Fibroblast of pulmonary artery (primary cell): ENCODE measurements around the gene USP17L21.
"Not testable (repeated sequence)": the region's sequence is repeated elsewhere in the genome, so short reads cannot be mapped to it uniquely, and the experiment has no call there.

ENCODE experiments used
- DNase-seq: peaks from one replicate; pipeline ENCODE4 v3.0.0-alpha.2; 2010; ENCODE audit warnings: low read depth
- H3K4me3 ChIP-seq: replicated peaks from 2 replicates; pipeline ENCODE4 v1.5.1; 2011; ENCODE audit warnings: low read depth, mild to moderate bottlenecking, control low read depth, low read length, moderate library complexity

The USP17L21 gene

GRCh38 chr4:9262572-9262971 lies at the start of gene USP17L21:
Gene USP17L21 (plus strand): TSS chr4:9262872. CDS start chr4:9262872, 0 bp downstream.
- not testable (repeated sequence) for DNase-seq, H3K4me3 ChIP-seq

- H3K4me3 ChIP-seq, DNase-seq: not testable (repeated sequence)
Measured at GRCh38 chr4:9214701-9215100, 48.0 kb upstream of the USP17L21 start.

GRCh38 chr4:9215105-9215504 lies 47.6 kb upstream of the USP17L21 start, which contains the start of gene USP17L11:
Gene USP17L11 (plus strand): TSS chr4:9215405. CDS start chr4:9215405, 0 bp downstream.
- not testable (repeated sequence) for H3K4me3 ChIP-seq, DNase-seq

GRCh38 chr4:9219852-9220251 lies 42.8 kb upstream of the USP17L21 start, which contains the start of gene USP17L12:
Gene USP17L12 (plus strand): TSS chr4:9220152. CDS start chr4:9220152, 0 bp downstream.
- not testable (repeated sequence) for DNase-seq, H3K4me3 ChIP-seq

GRCh38 chr4:9224596-9224995 lies 38.1 kb upstream of the USP17L21 start, which contains the start of gene USP17L13:
Gene USP17L13 (plus strand): TSS chr4:9224896. CDS start chr4:9224896, 0 bp downstream.
- not testable (repeated sequence) for H3K4me3 ChIP-seq, DNase-seq

GRCh38 chr4:9230249-9230648 lies 32.4 kb upstream of the USP17L21 start:
- DNase-seq, H3K4me3 ChIP-seq: not testable (repeated sequence)

GRCh38 chr4:9234085-9234484 lies 28.6 kb upstream of the USP17L21 start, which contains the start of gene USP17L15:
Gene USP17L15 (plus strand): TSS chr4:9234385. CDS start chr4:9234385, 0 bp downstream.
- H3K4me3 ChIP-seq, DNase-seq: not testable (repeated sequence)

GRCh38 chr4:9238461-9238860 lies 24.2 kb upstream of the USP17L21 start:
- not testable (repeated sequence) for H3K4me3 ChIP-seq, DNase-seq

GRCh38 chr4:9243579-9243978 lies 19.1 kb upstream of the USP17L21 start, which contains the start of gene USP17L17:
Gene USP17L17 (plus strand): TSS chr4:9243879. CDS start chr4:9243879, 0 bp downstream.
- not testable (repeated sequence) for DNase-seq, H3K4me3 ChIP-seq

- DNase-seq, H3K4me3 ChIP-seq: not testable (repeated sequence)
Measured at GRCh38 chr4:9247953-9248680, 14.6 kb upstream of the USP17L21 start, which contains the start of gene USP17L18. Gene USP17L18 (plus strand): TSS chr4:9248630. CDS start chr4:9248630, 0 bp downstream.

- not testable (repeated sequence) for DNase-seq, H3K4me3 ChIP-seq
Measured at GRCh38 chr4:9253078-9253477, 9.6 kb upstream of the USP17L21 start, which contains the start of gene USP17L19. Gene USP17L19 (plus strand): TSS chr4:9253378. CDS start chr4:9253378, 0 bp downstream.

GRCh38 chr4:9257824-9258223 lies 4.8 kb upstream of the USP17L21 start, which contains the start of gene USP17L20:
Gene USP17L20 (plus strand): TSS chr4:9258124. CDS start chr4:9258124, 0 bp downstream.
- not testable (repeated sequence) for DNase-seq, H3K4me3 ChIP-seq

GRCh38 chr4:9267319-9267718 lies 4.6 kb downstream of the USP17L21 start, which contains the start of gene USP17L22:
Gene USP17L22 (plus strand): TSS chr4:9267619. CDS start chr4:9267619, 0 bp downstream.
- not testable (repeated sequence) for DNase-seq, H3K4me3 ChIP-seq

- H3K4me3 ChIP-seq, DNase-seq: not testable (repeated sequence)
Measured at GRCh38 chr4:9271719-9272118, 9.0 kb downstream of the USP17L21 start.
